Prostate gland (tissue), 2 donors: ENCODE data around the gene XPR1.

Experiments used
- POLR2A ChIP-seq: fragments of 450-650 bp; IDR thresholded peaks from one replicate; pipeline ENCODE4 v1.6.1; 2016; ENCODE audit warnings: antibody characterized with exemption, mild to moderate bottlenecking
- TF ChIP-seq, protein P1 (sequence below), 4 experiments: fragments of 200-600 bp in 2 of 4; fragments of 450-650 bp in 2 of 4; sonication (generic) in 2 of 4; IDR thresholded peaks; 1 replicate in 3 of 4; 2 replicates in 1 of 4; pipeline ENCODE4 v1.5.1; 2016 to 2019; ENCODE audit warnings: antibody characterized with exemption in 4 of 4, mild to moderate bottlenecking in 2 of 4, moderate library complexity in 2 of 4

DNA sequence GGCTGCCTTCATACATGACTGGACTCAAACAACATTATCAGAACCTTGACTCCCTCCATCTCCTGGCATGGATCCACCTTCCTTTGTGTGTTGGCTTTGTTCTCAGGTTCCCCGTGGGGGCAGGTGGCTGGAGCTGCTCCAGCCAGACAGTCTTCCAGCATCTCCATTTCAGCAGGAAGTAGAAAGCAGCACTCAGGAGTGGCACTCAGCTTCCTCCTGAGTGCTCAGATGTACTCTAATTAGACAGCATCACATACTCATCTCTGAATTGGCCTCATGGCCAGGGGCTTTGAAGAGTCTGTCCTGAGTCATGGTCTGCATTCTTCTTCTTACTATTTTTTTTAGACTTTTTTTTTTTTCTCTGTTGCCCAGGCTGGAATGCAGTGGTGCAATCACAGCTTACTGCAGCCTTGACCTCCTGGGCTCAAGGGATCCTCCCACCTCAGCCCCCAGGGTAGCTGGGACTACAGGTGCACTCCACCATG is 45.1 kb upstream of the XPR1 start:
- no peak for TF ChIP-seq POLR2A
- TF ChIP-seq, protein P1, sequence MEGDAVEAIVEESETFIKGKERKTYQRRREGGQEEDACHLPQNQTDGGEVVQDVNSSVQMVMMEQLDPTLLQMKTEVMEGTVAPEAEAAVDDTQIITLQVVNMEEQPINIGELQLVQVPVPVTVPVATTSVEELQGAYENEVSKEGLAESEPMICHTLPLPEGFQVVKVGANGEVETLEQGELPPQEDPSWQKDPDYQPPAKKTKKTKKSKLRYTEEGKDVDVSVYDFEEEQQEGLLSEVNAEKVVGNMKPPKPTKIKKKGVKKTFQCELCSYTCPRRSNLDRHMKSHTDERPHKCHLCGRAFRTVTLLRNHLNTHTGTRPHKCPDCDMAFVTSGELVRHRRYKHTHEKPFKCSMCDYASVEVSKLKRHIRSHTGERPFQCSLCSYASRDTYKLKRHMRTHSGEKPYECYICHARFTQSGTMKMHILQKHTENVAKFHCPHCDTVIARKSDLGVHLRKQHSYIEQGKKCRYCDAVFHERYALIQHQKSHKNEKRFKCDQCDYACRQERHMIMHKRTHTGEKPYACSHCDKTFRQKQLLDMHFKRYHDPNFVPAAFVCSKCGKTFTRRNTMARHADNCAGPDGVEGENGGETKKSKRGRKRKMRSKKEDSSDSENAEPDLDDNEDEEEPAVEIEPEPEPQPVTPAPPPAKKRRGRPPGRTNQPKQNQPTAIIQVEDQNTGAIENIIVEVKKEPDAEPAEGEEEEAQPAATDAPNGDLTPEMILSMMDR (IDR thresholded peaks at IDR 0.05): no peak
